ENCODE results near the gene HORMAD1.
A peak's percentile ranks its signal among the peaks of the same experiment; 100 is the strongest.
"Not testable (repeated sequence)": the region's sequence is repeated elsewhere in the genome, so short reads cannot be mapped to it uniquely, and the experiment has no call there.

The HORMAD1 gene

GRCh38 chr1:150696995-150697927, 23.4 kb downstream of the HORMAD1 start, which contains the start of gene GOLPH3L:
GOLPH3L (minus strand) TSS chr1:150697154; CDS start chr1:150694838, 2,316 bp downstream.
- DNase-seq: peak; percentile 75

- DNase-seq: no peak
Measured at GRCh38 chr1:150696590-150696989, 24.1 kb downstream of the HORMAD1 start.

- no peak for DNase-seq
Measured at GRCh38 chr1:150696162-150696561, 24.5 kb downstream of the HORMAD1 start.

- DNase-seq: no peak
Measured at GRCh38 chr1:150695561-150695960, 25.1 kb downstream of the HORMAD1 start.

- DNase-seq: no peak
Measured at GRCh38 chr1:150692720-150693119, 28.0 kb downstream of the HORMAD1 start.

GRCh38 chr1:150688763-150689162, 31.9 kb downstream of the HORMAD1 start:
- no peak for DNase-seq

GRCh38 chr1:150686275-150686674, 34.4 kb downstream of the HORMAD1 start:
- no peak for DNase-seq

GRCh38 chr1:150683914-150684313, 36.8 kb downstream of the HORMAD1 start:
- no peak for DNase-seq

- no peak for DNase-seq
Measured at GRCh38 chr1:150678988-150679387, 41.7 kb downstream of the HORMAD1 start.

- DNase-seq: no peak
Measured at GRCh38 chr1:150674881-150675280, 45.8 kb downstream of the HORMAD1 start.

GRCh38 chr1:150663321-150663720, 57.4 kb downstream of the HORMAD1 start:
- no peak for DNase-seq

- DNase-seq: no peak
Measured at GRCh38 chr1:150662811-150663210, 57.9 kb downstream of the HORMAD1 start.

- DNase-seq: no peak
Measured at GRCh38 chr1:150661156-150661555, 59.5 kb downstream of the HORMAD1 start.

GRCh38 chr1:150660584-150660983, 60.1 kb downstream of the HORMAD1 start:
- no peak for DNase-seq

GRCh38 chr1:150657064-150657463, 63.6 kb downstream of the HORMAD1 start:
- not testable (repeated sequence) for DNase-seq

GRCh38 chr1:150654635-150655034, 66.1 kb downstream of the HORMAD1 start:
- DNase-seq: not testable (repeated sequence)

GRCh38 chr1:150650193-150650592, 70.5 kb downstream of the HORMAD1 start:
- DNase-seq: no peak

GRCh38 chr1:150649441-150650075, 71.1 kb downstream of the HORMAD1 start:
- DNase-seq: no peak

Data from T-helper 9 cell (primary cell).